Spinal cord (tissue), 10 donors: Measurements from ENCODE around the gene SLC25A22. TPM values are rescaled to one million over a fixed set of nuclear protein-coding genes. Genes with fewer than 3 reads are reported as not detected.
A peak's percentile ranks its signal among the peaks of the same experiment; 100 is the strongest.

ENCODE experiments used
- DNase-seq, 6 donors: peaks; one replicate each; pipeline versions ENCODE4 v3.0.0 to v3.0.0-alpha.2; 2013 to 2015; ENCODE audit warnings: low spot score in 6 of 6, low read depth in 4 of 6
- H3K27ac ChIP-seq: one replicate; pipeline ENCODE4 v1.5.1; 2013; ENCODE audit warnings: low read depth, low read length, control low read depth
- H3K27me3 ChIP-seq: one replicate; pipeline ENCODE4 v1.6.1; 2013; ENCODE audit warnings: low read length; ENCODE audit not compliant: control insufficient read depth, insufficient read depth
- H3K36me3 ChIP-seq: one replicate; pipeline ENCODE4 v1.6.1; 2013; ENCODE audit warnings: low read length; ENCODE audit not compliant: control insufficient read depth, insufficient read depth
- H3K4me1 ChIP-seq: one replicate; pipeline ENCODE4 v1.6.1; 2013; ENCODE audit warnings: low read length; ENCODE audit not compliant: control insufficient read depth, insufficient read depth
- H3K4me3 ChIP-seq: one replicate; pipeline ENCODE4 v1.5.1; 2013; ENCODE audit warnings: low read depth, low read length, control low read depth
- H3K9me3 ChIP-seq: one replicate; pipeline ENCODE4 v1.6.1; 2013; ENCODE audit warnings: low read length; ENCODE audit not compliant: control insufficient read depth, insufficient read depth
- WGBS: methylation state at CpG from one replicate; pipeline ENCODE4 v1.1.5; 2013; ENCODE audit warnings: missing lambda C conversion rate; ENCODE audit not compliant: insufficient coverage; 5-methylcytosine and 5-hydroxymethylcytosine counted together
- polyA plus RNA-seq, 2 donors: library from polyadenylated mRNA; unstranded; fragments of 120-200 nt; gene quantifications; one replicate each; pipeline ENCODE4 v1.2.1, GENCODE V29; 2013; ENCODE audit not compliant: insufficient read length in 2 of 2
- total RNA-seq, 2 donors: library from RNA; depleted of rRNA in 1 of 2; stranded (reverse); fragments of 120-200 nt in 1 of 2; fragments of >200 nt in 1 of 2; gene quantifications; one replicate each; pipeline versions ENCODE4 v1.2.3 to v1.2.4, GENCODE V29; 2013 to 2014
- donor health status: healthy.

Gene SLC25A22
- total and polyA plus RNA-seq, 4 donors = 17.5 to 69.2 (median 36.3) TPM

- Histone ChIP-seq H3K4me1 (peaks cover 64% of the 10 kb centered on the region), H3K27me3 (peaks cover 3% of the 10 kb centered on the region), H3K36me3 (peaks cover 77% of the 10 kb centered on the region), H3K4me3 (no peak overlapping the region), H3K9me3 (no peaks in the 10 kb centered on the region), H3K27ac (no peak overlapping the region)
- WGBS = 90% methylated on average over 36 of the region's 49 CpGs
- DNase-seq = no peak
Measured at GRCh38 chr11:791658-792534, 6.2 kb downstream of the SLC25A22 start.

- Histone ChIP-seq H3K9me3 (no peaks in the 10 kb centered on the region), H3K27me3 (peaks cover 3% of the 10 kb centered on the region), H3K4me3 (no peak overlapping the region), H3K27ac (no peak overlapping the region), H3K36me3 (peaks cover 83% of the 10 kb centered on the region), H3K4me1 (peaks cover 55% of the 10 kb centered on the region)
- WGBS = 54% methylated on average over 18 of the region's 18 CpGs
- DNase-seq = no peak
Measured at GRCh38 chr11:790721-791564, 7.1 kb downstream of the SLC25A22 start.

- peaks cover 3% of the 10 kb centered on the region for H3K27me3 ChIP-seq
- H3K36me3 ChIP-seq = peaks cover 79% of the 10 kb centered on the region
- H3K4me3 ChIP-seq = peak within 1 kb of the TSS; percentile 39
- H3K27ac ChIP-seq = peak within 1 kb of the TSS; percentile 25
- H3K9me3 ChIP-seq = no peaks in the 10 kb centered on the region
- 2% methylated on average over 38 of the region's 44 CpGs for WGBS
- DNase-seq = peak in 2 of 6 donors; percentile 91 to 92
- H3K4me1 ChIP-seq = peaks cover 45% of the 10 kb centered on the region
Measured at GRCh38 chr11:789943-790342, 8.1 kb downstream of the SLC25A22 start, which contains the start of gene CEND1. TSS of gene CEND1 (minus strand) at chr11:790090. CDS start at chr11:788576, 1,514 bp downstream.

GRCh38 chr11:788953-789940, 8.8 kb downstream of the SLC25A22 start:
- DNase-seq = no peak
- 20% methylated on average over 28 of the region's 31 CpGs for WGBS
- Histone ChIP-seq H3K9me3 (no peaks in the 10 kb centered on the region), H3K36me3 (peaks cover 74% of the 10 kb centered on the region), H3K27me3 (peaks cover 3% of the 10 kb centered on the region), H3K4me1 (peaks cover 38% of the 10 kb centered on the region), H3K4me3 (peak overlapping the region; percentile 39), H3K27ac (peak overlapping the region; percentile 25)

- peaks cover 3% of the 10 kb centered on the region for H3K27me3 ChIP-seq
- 82% methylated on average over 25 of the region's 28 CpGs for WGBS
- no peak overlapping the region for H3K4me3 ChIP-seq
- H3K9me3 ChIP-seq = no peaks in the 10 kb centered on the region
- H3K4me1 ChIP-seq = peaks cover 42% of the 10 kb centered on the region
- peaks cover 63% of the 10 kb centered on the region for H3K36me3 ChIP-seq
- no peak overlapping the region for H3K27ac ChIP-seq
- no peak for DNase-seq
Measured at GRCh38 chr11:788009-788640, 10.0 kb downstream of the SLC25A22 start.

GRCh38 chr11:787084-787675, 10.9 kb downstream of the SLC25A22 start:
- H3K4me3 ChIP-seq = no peak overlapping the region
- H3K27me3 ChIP-seq = peaks cover 3% of the 10 kb centered on the region
- H3K27ac ChIP-seq = no peak overlapping the region
- H3K36me3 ChIP-seq = peaks cover 59% of the 10 kb centered on the region
- WGBS = 90% methylated on average over 10 of the region's 24 CpGs
- H3K9me3 ChIP-seq = no peaks in the 10 kb centered on the region
- H3K4me1 ChIP-seq = peaks cover 49% of the 10 kb centered on the region
- no peak for DNase-seq

GRCh38 chr11:786235-787083, 11.6 kb downstream of the SLC25A22 start:
- Histone ChIP-seq H3K36me3 (peaks cover 59% of the 10 kb centered on the region), H3K4me1 (peaks cover 49% of the 10 kb centered on the region), H3K4me3 (no peak overlapping the region), H3K9me3 (no peaks in the 10 kb centered on the region), H3K27me3 (peaks cover 3% of the 10 kb centered on the region), H3K27ac (no peak overlapping the region)
- DNase-seq = no peak
- 73% methylated on average over 23 of the region's 24 CpGs for WGBS

DNA sequence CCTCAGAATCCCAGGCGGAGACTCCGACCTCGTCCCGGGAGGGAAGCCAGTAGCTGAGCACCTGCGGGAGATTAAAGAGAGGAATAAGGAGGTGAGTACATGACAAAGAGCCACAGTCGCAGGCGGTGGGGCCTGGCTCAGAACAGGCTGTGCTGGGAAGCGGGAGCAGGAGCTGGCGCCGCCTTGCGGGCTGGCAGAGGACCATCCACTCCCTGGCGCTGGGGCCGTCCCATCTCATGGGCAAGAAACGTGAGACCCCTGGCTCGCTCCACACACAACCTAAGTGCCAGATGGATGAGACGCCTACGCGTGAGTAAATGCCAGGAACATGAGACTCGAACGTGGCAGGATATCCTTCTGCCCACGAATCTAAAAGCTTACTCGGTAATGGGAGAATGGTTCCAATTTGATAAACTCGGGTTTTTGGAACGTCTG, 14.5 kb downstream of the SLC25A22 start:
- no peak overlapping the region for H3K4me3 ChIP-seq
- DNase-seq = peak in 2 of 6 donors; percentile 83 to 95
- H3K9me3 ChIP-seq = no peaks in the 10 kb centered on the region
- peaks cover 45% of the 10 kb centered on the region for H3K4me1 ChIP-seq
- H3K27ac ChIP-seq = peak overlapping the region; percentile 36
- no peaks in the 10 kb centered on the region for H3K27me3 ChIP-seq
- 6% methylated on average over 20 of the region's 24 CpGs for WGBS
- H3K36me3 ChIP-seq = peaks cover 65% of the 10 kb centered on the region
